Transverse colon (tissue), 4 donors: Measurements from ENCODE around the gene CDC7. TPM values are rescaled to one million over a fixed set of nuclear protein-coding genes. Genes with fewer than 3 reads are reported as not detected.
"Not testable (repeated sequence)": the region's sequence is repeated elsewhere in the genome, so short reads cannot be mapped to it uniquely, and the experiment has no call there.

Experiments
- DNase-seq: peaks from one replicate; pipeline ENCODE4 v3.0.0-alpha.2; 2019
- H3K27ac ChIP-seq, 4 donors: fragments of 200-600 bp; sonication (generic); 2 replicates each; pipeline ENCODE4 v1.5.1; 2016 to 2018; ENCODE audit warnings: inconsistent platforms in 4 of 4
- H3K27me3 ChIP-seq: fragments of 200-600 bp; sonication (generic); 2 replicates; pipeline ENCODE4 v1.5.1; 2017; ENCODE audit warnings: inconsistent platforms
- H3K36me3 ChIP-seq, 4 donors: fragments of 200-600 bp; sonication (generic); 2 replicates each; pipeline ENCODE4 v1.5.1; 2017 to 2019; ENCODE audit warnings: inconsistent platforms in 4 of 4
- H3K4me1 ChIP-seq, 4 donors: fragments of 200-600 bp; sonication (generic); 2 replicates each; pipeline ENCODE4 v1.5.1; 2017 to 2020; ENCODE audit warnings: inconsistent platforms in 4 of 4
- H3K4me3 ChIP-seq, 4 donors: fragments of 200-600 bp; sonication (generic); 1 replicate in 1 of 4; 2 replicates in 3 of 4; pipeline versions ENCODE4 v1.5.1 to v1.6.1; 2017 to 2019; ENCODE audit warnings: inconsistent platforms in 4 of 4
- H3K9me3 ChIP-seq, 2 donors: fragments of 200-600 bp; sonication (generic); 2 replicates each; pipeline ENCODE4 v1.5.1; 2017 to 2019; ENCODE audit warnings: inconsistent platforms in 2 of 2
- CTCF ChIP-seq, 5 experiments: fragments of 200-600 bp in 3 of 5; fragments of 450-650 bp in 2 of 5; sonication (generic) in 3 of 5; IDR thresholded peaks; 1 replicate in 2 of 5; 2 replicates in 3 of 5; pipeline ENCODE4 v1.5.1; 2016 to 2017; ENCODE audit warnings: antibody characterized with exemption in 5 of 5, inconsistent platforms in 3 of 5, mild to moderate bottlenecking in 2 of 5, moderate library complexity in 1 of 5
- EP300 ChIP-seq: sonication (generic); formaldehyde crosslinking; IDR thresholded peaks from one replicate; pipeline ENCODE4 v1.6.1; 2017; ENCODE audit warnings: antibody characterized with exemption, low read depth
- POLR2A ChIP-seq: fragments of 450-650 bp; IDR thresholded peaks from one replicate; pipeline ENCODE4 v1.6.1; 2016; ENCODE audit warnings: antibody characterized with exemption, mild to moderate bottlenecking, moderate library complexity
- POLR2AphosphoS5 ChIP-seq, 3 donors: sonication (generic); formaldehyde crosslinking; IDR thresholded peaks; one replicate each; pipeline ENCODE4 v1.6.1; 2016; ENCODE audit warnings: antibody characterized with exemption in 3 of 3
- WGBS, 2 donors: methylation state at CpG; one replicate each; pipeline ENCODE4 v1.1.5; 2018; ENCODE audit warnings: low coverage in 1 of 2; 5-methylcytosine and 5-hydroxymethylcytosine counted together
- in situ Hi-C, 4 donors: fragments of 200-750 bp; cut with MboI; loops; one replicate each; pipeline versions ENCODE4 v1.15.0 to v1.15.1; 2017; ENCODE audit warnings: low sequenced_read_pairs in 3 of 4, low pct_ligation_motif_present in 1 of 4, low pct_unique_long_range_greater_than_20kb in 1 of 4
- intact Hi-C: fragments of 100-400 bp; cut with DNase I; formaldehyde crosslinking; loops from one replicate; pipeline ENCODE4 v1.15.1; 2023; ENCODE audit warnings: low total_unique reads
- total RNA-seq, 4 donors: library from RNA; depleted of rRNA; stranded (reverse); fragments of >200 nt; gene quantifications; one replicate each; pipeline ENCODE4 v1.1.0, GENCODE V29; 2016

Gene CDC7
- total RNA-seq, 4 donors from 2014 or later = 0.68 to 2.8 (median 1.3) TPM; not detected in 1

- no peaks in the 10 kb centered on the region for H3K27me3 ChIP-seq
- 97 to 100% methylated on average over 3 of the region's 3 CpGs for WGBS, 2 donors
- H3K36me3 ChIP-seq = no peaks in the 10 kb centered on the region
- H3K27ac ChIP-seq = no peak overlapping the region
- H3K4me1 ChIP-seq = peaks cover 0 to 12% (median 0%) of the 10 kb centered on the region in 4 donors
- intact Hi-C loops (loop anchor here (10.0 kb wide), 1 partner anchor 199 kb away; no protein-coding TSS in a partner anchor), in situ Hi-C loops (loop anchor here in 2 of 4 donors (10.0 to 25.0 kb wide), 2 partner anchors 409 to 771 kb away; partner anchors contain the start of genes GLMN (in 1 of the 2) and RPAP2 (in 1 of the 2))
- TF ChIP-seq EP300 = no peak
- no peak for TF ChIP-seq POLR2AphosphoS5 (IDR thresholded peaks at IDR 0.05)
- no peak for TF ChIP-seq CTCF (IDR thresholded peaks at IDR 0.05)
- TF ChIP-seq POLR2A = no peak
- no peaks in the 10 kb centered on the region for H3K9me3 ChIP-seq
- DNase-seq = no peak
- H3K4me3 ChIP-seq = no peak overlapping the region
These were observed 15.3 kb downstream of the CDC7 start for GRCh38 chr1:91515994-91516393.

- in situ Hi-C loops (loop anchor here in 2 of 4 donors (10.0 to 25.0 kb wide), 2 partner anchors 408 to 771 kb away; partner anchors contain the start of genes GLMN (in 1 of the 2) and RPAP2 (in 1 of the 2)), intact Hi-C loops (loop anchor here (10.0 kb wide), 1 partner anchor 198 kb away; no protein-coding TSS in a partner anchor)
- not testable (repeated sequence) for H3K9me3 ChIP-seq, H3K36me3 ChIP-seq, H3K4me3 ChIP-seq, DNase-seq, H3K27ac ChIP-seq, H3K27me3 ChIP-seq
- H3K4me1 ChIP-seq = peaks cover 0 to 17% (median 0%) of the 10 kb centered on the region in 4 donors
- WGBS, 2 donors = 83 to 98% methylated on average over 6 to 7 of the region's 7 CpGs
These were observed 16.0 kb downstream of the CDC7 start for GRCh38 chr1:91516605-91517004.

GRCh38 chr1:91519167-91519566 is 18.5 kb downstream of the CDC7 start:
- not testable (repeated sequence) for H3K27me3 ChIP-seq, H3K9me3 ChIP-seq, H3K4me3 ChIP-seq, H3K36me3 ChIP-seq, DNase-seq, H3K27ac ChIP-seq
- intact Hi-C loops = loop anchor here (10.0 kb wide), 1 partner anchor 196 kb away; no protein-coding TSS in a partner anchor
- WGBS, 2 donors = 72 to 76% methylated on average over 2 of the region's 2 CpGs
- H3K4me1 ChIP-seq = peaks cover 0 to 15% (median 0%) of the 10 kb centered on the region in 4 donors
- in situ Hi-C loops = loop anchor here in 2 of 4 donors (10.0 to 25.0 kb wide), 2 partner anchors 406 to 768 kb away; partner anchors contain the start of genes GLMN (in 1 of the 2) and RPAP2 (in 1 of the 2)

- no peak for DNase-seq
- intact Hi-C loops (no loop called here), in situ Hi-C loops (loop anchor here in 2 of 4 donors (10.0 to 25.0 kb wide), 2 partner anchors 164 to 766 kb away; partner anchors contain the start of genes GLMN (in 1 of the 2) and RPAP2 (in 1 of the 2))
- no peak overlapping the region for H3K4me3 ChIP-seq
- H3K27me3 ChIP-seq = no peaks in the 10 kb centered on the region
- H3K9me3 ChIP-seq = no peaks in the 10 kb centered on the region
- TF ChIP-seq CTCF (IDR thresholded peaks at IDR 0.05) (no peak), POLR2A (no peak), EP300 (no peak), POLR2AphosphoS5 (IDR thresholded peaks at IDR 0.05) (no peak)
- H3K36me3 ChIP-seq = no peaks in the 10 kb centered on the region
- no peak overlapping the region for H3K27ac ChIP-seq
- peaks cover 0 to 15% (median 0%) of the 10 kb centered on the region in 4 donors for H3K4me1 ChIP-seq
- WGBS, 2 donors = 53 to 68% methylated on average over 2 of the region's 2 CpGs
These were observed 20.4 kb downstream of the CDC7 start for GRCh38 chr1:91520942-91521507.

GRCh38 chr1:91523482-91523881 is 22.8 kb downstream of the CDC7 start:
- Histone ChIP-seq H3K27ac (no peak overlapping the region), H3K4me1 (peaks cover 0 to 15% (median 0%) of the 10 kb centered on the region in 4 donors), H3K27me3 (no peaks in the 10 kb centered on the region), H3K36me3 (no peaks in the 10 kb centered on the region), H3K9me3 (no peaks in the 10 kb centered on the region), H3K4me3 (no peak overlapping the region)
- DNase-seq = no peak
- intact Hi-C loops (no loop called here), in situ Hi-C loops (loop anchor here in 2 of 4 donors (10.0 to 25.0 kb wide), 2 partner anchors 161 to 764 kb away; partner anchors contain the start of genes GLMN (in 1 of the 2) and RPAP2 (in 1 of the 2))
- TF ChIP-seq CTCF (IDR thresholded peaks at IDR 0.05) (no peak), POLR2AphosphoS5 (IDR thresholded peaks at IDR 0.05) (no peak), EP300 (no peak), POLR2A (no peak)
- WGBS, 2 donors = 51 to 57% methylated on average over 1 of the region's 1 CpG
